SK-N-SH (cell line): ENCODE data around the gene P3H3. TPM values are rescaled to one million over a fixed set of nuclear protein-coding genes. Genes with fewer than 3 reads are reported as not detected.

Source experiments
- CTCF ChIA-PET: fragments of 300-600, 350-600 bp; formaldehyde crosslinking; extraction: SDS; loops from one replicate; lab custom pipeline; 2021; lab: Yijun Ruan, JAX
- POLR2A ChIA-PET: fragments of 350-600 bp; sonication (Branson Sonifier 250); formaldehyde crosslinking; extraction: SDS; loops from one replicate; lab custom pipeline; 2020; ENCODE audit warnings: antibody characterized with exemption, inconsistent platforms; lab: Yijun Ruan, JAX
- DNase-seq: peaks from one replicate; pipeline ENCODE4 v3.0.0; 2012
- H2AFZ ChIP-seq: fragments of 200-600 bp; sonication (generic); 2 replicates; pipeline ENCODE4 v1.8.1; 2016; ENCODE audit warnings: antibody characterized with exemption, mild to moderate bottlenecking, low read depth
- H3F3A ChIP-seq: fragments of 200-600 bp; sonication (generic); replicated peaks from 2 replicates; pipeline ENCODE3; 2016; ENCODE audit warnings: antibody characterized with exemption, mild to moderate bottlenecking; ENCODE audit not compliant: insufficient read depth
- H3K27ac ChIP-seq, 2 experiments: fragments of 200-500 bp in 1 of 2; fragments of 200-600 bp in 1 of 2; sonication (Bioruptor generic) in 1 of 2; sonication (generic), shearing (Covaris generic) in 1 of 2; 2 replicates each; pipeline versions ENCODE4 v1.5.1 to v1.6.1; 2014 to 2016; ENCODE audit warnings: low read depth in 2 of 2, inconsistent platforms in 1 of 2, low read length in 1 of 2, mild to moderate bottlenecking in 1 of 2, mixed read lengths in 1 of 2
- H3K27me3 ChIP-seq: fragments of 200-600 bp; sonication (generic), shearing (Covaris generic); 2 replicates; pipeline ENCODE4 v1.6.1; 2016; ENCODE audit warnings: mixed run types; ENCODE audit not compliant: insufficient read depth
- H3K36me3 ChIP-seq, 2 experiments: fragments of 200-500 bp in 1 of 2; fragments of 200-600 bp in 1 of 2; sonication (Bioruptor generic) in 1 of 2; sonication (generic) in 1 of 2; replicated peaks in 1 of 2; 2 replicates each; pipeline versions ENCODE3 to v1.5.1; 2014 to 2016; ENCODE audit warnings: low read length in 1 of 2, mild to moderate bottlenecking in 1 of 2; ENCODE audit not compliant: insufficient read depth in 2 of 2, control insufficient read depth in 1 of 2
- H3K4me1 ChIP-seq, 2 experiments: fragments of 200-500 bp in 1 of 2; fragments of 200-600 bp in 1 of 2; sonication (Bioruptor generic) in 1 of 2; sonication (generic), shearing (Covaris generic) in 1 of 2; 2 replicates each; pipeline versions ENCODE4 v1.5.1 to v1.6.1; 2014 to 2016; ENCODE audit warnings: low read depth in 1 of 2, low read length in 1 of 2, mixed run types in 1 of 2; ENCODE audit not compliant: insufficient read depth in 2 of 2, control insufficient read depth in 1 of 2
- H3K4me2 ChIP-seq: fragments of 200-600 bp; sonication (generic), shearing (Covaris generic); 2 replicates; pipeline ENCODE4 v1.6.1; 2017; ENCODE audit warnings: mixed run types
- H3K4me3 ChIP-seq, 2 experiments: fragments of 200-500 bp in 1 of 2; fragments of 200-600 bp in 1 of 2; sonication (Bioruptor generic) in 1 of 2; sonication (generic), shearing (Covaris generic) in 1 of 2; 2 replicates each; pipeline versions ENCODE4 v1.5.1 to v1.8.1; 2014 to 2016; ENCODE audit warnings: low read depth in 2 of 2, inconsistent platforms in 1 of 2, low read length in 1 of 2, mild to moderate bottlenecking in 1 of 2, mixed read lengths in 1 of 2, moderate library complexity in 1 of 2
- H3K79me2 ChIP-seq: fragments of 200-600 bp; sonication (generic); 2 replicates; pipeline ENCODE4 v1.8.1; 2017; ENCODE audit warnings: mild to moderate bottlenecking; ENCODE audit not compliant: insufficient read depth
- H3K9ac ChIP-seq: fragments of 200-600 bp; sonication (generic); 2 replicates; pipeline ENCODE4 v1.6.1; 2017; ENCODE audit warnings: mixed run types
- H3K9me2 ChIP-seq: fragments of 200-600 bp; sonication (generic); 2 replicates; pipeline ENCODE4 v1.6.1; 2017; ENCODE audit warnings: mixed run types
- H3K9me3 ChIP-seq: fragments of 200-600 bp; sonication (generic); 2 replicates; pipeline ENCODE4 v1.6.1; 2017; ENCODE audit warnings: mixed run types, mild to moderate bottlenecking, moderate library complexity
- H4K20me1 ChIP-seq: fragments of 200-600 bp; sonication (generic); 2 replicates; pipeline ENCODE4 v1.6.1; 2017; ENCODE audit warnings: mild to moderate bottlenecking, mixed run types; ENCODE audit not compliant: insufficient read depth
- CHD2 ChIP-seq: fragments of 150-350 bp; IDR thresholded peaks from 2 replicates; pipeline ENCODE4 v1.6.1; 2018; ENCODE audit warnings: low read length; ENCODE audit not compliant: partially characterized antibody
- CTCF ChIP-seq: fragments of 200-600 bp; sonication (generic); IDR thresholded peaks from 2 replicates; pipeline ENCODE4 v1.6.1; 2017; ENCODE audit warnings: antibody characterized with exemption, mild to moderate bottlenecking, moderate library complexity
- EP300 ChIP-seq, 2 experiments: IDR thresholded peaks; 2 replicates each; pipeline versions ENCODE4 v1.4.0 to v1.6.1; 2012; ENCODE audit warnings: borderline replicate concordance in 1 of 2, low read depth in 1 of 2, low read length in 1 of 2
- FOXM1 ChIP-seq: IDR thresholded peaks from 2 replicates; pipeline ENCODE4 v1.4.0; 2012; ENCODE audit warnings: low read depth, mild to moderate bottlenecking
- MAX ChIP-seq: IDR thresholded peaks from 2 replicates; pipeline ENCODE4 v1.4.0; 2012; ENCODE audit warnings: low read depth
- NRF1 ChIP-seq: IDR thresholded peaks from 2 replicates; pipeline ENCODE4 v1.6.1; 2012; ENCODE audit warnings: low read depth, mild to moderate bottlenecking, low read length
- POLR2AphosphoS5 ChIP-seq: IDR thresholded peaks from 2 replicates; pipeline ENCODE4 v1.6.1; 2012; ENCODE audit warnings: low read depth, low read length
- REST ChIP-seq: IDR thresholded peaks from 2 replicates; pipeline ENCODE4 v1.6.1; 2012; ENCODE audit warnings: mild to moderate bottlenecking, low read depth, low read length, moderate library complexity
- RXRA ChIP-seq: IDR thresholded peaks from 2 replicates; pipeline ENCODE4 v1.4.0; 2012; ENCODE audit warnings: low read depth, mild to moderate bottlenecking, borderline replicate concordance
- SIN3A ChIP-seq: IDR thresholded peaks from 2 replicates; pipeline ENCODE4 v1.6.1; 2012; ENCODE audit warnings: low read depth, mild to moderate bottlenecking, low read length, moderate library complexity, borderline replicate concordance
- SMC3 ChIP-seq: IDR thresholded peaks from 2 replicates; pipeline ENCODE4 v1.6.1; 2012; ENCODE audit warnings: low read depth, low read length, improper control_type of control experiment
- TAF1 ChIP-seq: IDR thresholded peaks from 2 replicates; pipeline ENCODE4 v1.6.1; 2012; ENCODE audit warnings: low read depth, mild to moderate bottlenecking, low read length, moderate library complexity, borderline replicate concordance
- TCF12 ChIP-seq: IDR thresholded peaks from 2 replicates; pipeline ENCODE4 v1.4.0; 2012
- YY1 ChIP-seq: IDR thresholded peaks from 2 replicates; pipeline ENCODE4 v1.4.0; 2012; ENCODE audit warnings: low read depth, mild to moderate bottlenecking
- WGBS: methylation state at CpG from one replicate; pipeline ENCODE4 v1.1.6; 2017; ENCODE audit warnings: low lambda C conversion rate; 5-methylcytosine and 5-hydroxymethylcytosine counted together
- polyA plus RNA-seq, 3 experiments: library from polyadenylated mRNA; depleted of rRNA; stranded (reverse); fragments of >200 nt; gene quantifications; 2 replicates each; pipeline ENCODE4 v1.2.3, GENCODE V29; 2012
- TF ChIP-seq, protein P1 (sequence below): fragments of 150-350 bp; IDR thresholded peaks from 2 replicates; pipeline ENCODE4 v1.6.1; 2016; ENCODE audit warnings: mild to moderate bottlenecking, low read depth, low read length

The P3H3 gene
- polyA plus RNA-seq, 1 of the 3 experiments (the other 2 are of a cell fraction), result 74.6 TPM

DNA sequence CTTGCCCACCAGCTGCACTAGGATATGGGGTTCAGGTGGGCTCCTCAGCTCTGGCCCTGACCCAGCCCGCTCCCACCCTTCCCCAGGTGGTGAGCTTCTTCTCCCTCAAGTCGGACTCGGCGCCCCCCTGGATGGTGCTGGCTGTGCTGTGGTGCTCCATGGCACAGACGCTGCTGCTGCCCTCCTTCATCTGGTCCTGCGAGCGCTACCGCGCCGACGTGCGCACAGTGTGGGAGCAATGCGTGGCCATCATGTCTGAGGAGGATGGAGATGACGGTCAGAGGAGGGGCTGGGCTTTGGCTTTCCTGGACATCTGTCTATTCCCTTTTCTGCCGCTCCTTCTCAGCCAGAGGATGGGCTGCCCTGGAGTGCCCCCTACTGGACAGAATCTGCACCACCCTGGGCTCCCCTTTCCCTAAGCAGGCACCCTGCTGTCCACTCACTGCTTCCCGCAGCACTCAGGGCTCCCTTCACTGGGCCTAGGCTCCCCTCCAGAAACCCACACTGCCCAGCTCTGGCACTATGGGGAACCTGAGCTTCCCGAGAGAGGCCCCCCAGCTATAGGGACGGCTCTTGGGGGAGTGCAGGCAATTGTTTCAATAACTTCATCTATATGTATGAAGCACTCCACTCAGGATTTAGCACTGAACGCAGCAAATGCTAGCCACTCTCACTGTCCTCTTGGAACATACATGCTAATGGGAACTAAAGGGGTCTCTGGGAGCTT is 2.6 kb upstream of the P3H3 start (continued):
- TF ChIP-seq REST, result no peak
- TF ChIP-seq SMC3, result peak; percentile 78
- peak; percentile 7 for TF ChIP-seq CHD2
- no peak for TF ChIP-seq FOXM1
- peak; percentile 88 for TF ChIP-seq CTCF
- peak; percentile 34; the same call in 1 of the 2 replicates for TF ChIP-seq MAX
- no peak; the same call in 1 of the 2 replicates for TF ChIP-seq SIN3A

GRCh38 chr12:6826125-6826733 is 2.0 kb upstream of the P3H3 start:
- WGBS, result 92% methylated on average over 17 of the region's 17 CpGs

More at GRCh38 chr12:6826125-6826733, 2.0 kb upstream of the P3H3 start:
- TF ChIP-seq EP300 (IDR thresholded peaks at IDR 0.05; ENCODE audit: borderline replicate concordance in 1 of 2, low read depth in 1 of 2, low read length in 1 of 2) (no peak), RXRA (no peak), YY1 (no peak), TCF12 (no peak), POLR2AphosphoS5 (no peak), TAF1 (no peak), SIN3A (no peak), NRF1 (no peak)
- TF ChIP-seq, protein P1, sequence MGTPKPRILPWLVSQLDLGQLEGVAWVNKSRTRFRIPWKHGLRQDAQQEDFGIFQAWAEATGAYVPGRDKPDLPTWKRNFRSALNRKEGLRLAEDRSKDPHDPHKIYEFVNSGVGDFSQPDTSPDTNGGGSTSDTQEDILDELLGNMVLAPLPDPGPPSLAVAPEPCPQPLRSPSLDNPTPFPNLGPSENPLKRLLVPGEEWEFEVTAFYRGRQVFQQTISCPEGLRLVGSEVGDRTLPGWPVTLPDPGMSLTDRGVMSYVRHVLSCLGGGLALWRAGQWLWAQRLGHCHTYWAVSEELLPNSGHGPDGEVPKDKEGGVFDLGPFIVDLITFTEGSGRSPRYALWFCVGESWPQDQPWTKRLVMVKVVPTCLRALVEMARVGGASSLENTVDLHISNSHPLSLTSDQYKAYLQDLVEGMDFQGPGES, result no peak
- H3K27me3 ChIP-seq, result no peaks in the 10 kb centered on the region
- H3K4me1 ChIP-seq, result peaks cover 17 to 54% of the 10 kb centered on the region in 2 experiments; a peak in 3 of 4 replicates
- peaks cover 3 to 11% of the 10 kb centered on the region in 2 experiments for H3K36me3 ChIP-seq
- DNase-seq, result no peak
- 0 out of 2 replicates have a peak, but pooled peaks cover 3% of the 10 kb centered on the region for H4K20me1 ChIP-seq
- H3K4me2 ChIP-seq, result no peak overlapping the region
- H3K9me2 ChIP-seq, result no peaks in the 10 kb centered on the region
- POLR2A ChIA-PET, result interaction anchor here (1.5 to 7.0 kb wide), 3 partner anchors 25 to 73 kb away, joined by 4 to 46 read pairs (median 4); partner anchors contain the start of genes CDCA3, MLF2, SPSB2 and USP5
- no peak overlapping the region for H2AFZ ChIP-seq
- peaks cover 31% of the 10 kb centered on the region for H3K79me2 ChIP-seq
- H3K4me3 ChIP-seq, result no peak overlapping the region
- CTCF ChIA-PET, result interaction anchor here (0.9 to 14.1 kb wide), 26 partner anchors 9 to 223 kb away, joined by 3 to 246 read pairs (median 10); partner anchors contain the start of genes CDCA3, GNB3, LAG3 and MLF2
- peaks cover 8% of the 10 kb centered on the region for H3F3A ChIP-seq
- H3K27ac ChIP-seq, result peak overlapping the region in 1 of 2 experiments; percentile 31; a peak in 1 of 4 replicates
- no peak overlapping the region for H3K9ac ChIP-seq
- H3K9me3 ChIP-seq, result no peaks in the 10 kb centered on the region
